ENCODE results near the gene CCDC88A. TPM values are rescaled to one million over a fixed set of nuclear protein-coding genes. Genes with fewer than 3 reads are reported as not detected.

CCDC88A gene
- total RNA-seq, 2 experiments from 2014 or later = 11.0 to 12.9 TPM

GRCh38 chr2:55365303-55365702 is 54.4 kb downstream of the CCDC88A start:
- Mint-ChIP-seq H3K4me3 (no peak overlapping the region), H3K27me3 (no peaks in the 10 kb centered on the region), H3K36me3 (ENCODE audit: low read depth) (no peaks in the 10 kb centered on the region), H3K27ac (no peak overlapping the region), H3K4me1 (ENCODE audit: low read depth) (no peaks in the 10 kb centered on the region), H3K9me3 (no peaks in the 10 kb centered on the region)
- intact Hi-C loops (cut with DNase I, micrococcal nuclease) = no loop called here
- no peaks in the 10 kb centered on the region for H3K27me3 ChIP-seq (ENCODE audit: control insufficient read depth in 1 of 2, insufficient read depth in 2 of 2, low read length in 2 of 2)
- no peak overlapping the region for H3K4me3 ChIP-seq (ENCODE audit: low read length)
- DNase-seq (no peak), ATAC-seq (ENCODE audit: poor library complexity) (no peak)
- POLR2A ChIA-PET = no interaction called here
- CTCF ChIA-PET = interaction anchor here (1.2 kb wide), 1 partner anchor 8 kb away, joined by 3 read pairs; no protein-coding TSS in a partner anchor
- TF ChIP-seq, protein P1, sequence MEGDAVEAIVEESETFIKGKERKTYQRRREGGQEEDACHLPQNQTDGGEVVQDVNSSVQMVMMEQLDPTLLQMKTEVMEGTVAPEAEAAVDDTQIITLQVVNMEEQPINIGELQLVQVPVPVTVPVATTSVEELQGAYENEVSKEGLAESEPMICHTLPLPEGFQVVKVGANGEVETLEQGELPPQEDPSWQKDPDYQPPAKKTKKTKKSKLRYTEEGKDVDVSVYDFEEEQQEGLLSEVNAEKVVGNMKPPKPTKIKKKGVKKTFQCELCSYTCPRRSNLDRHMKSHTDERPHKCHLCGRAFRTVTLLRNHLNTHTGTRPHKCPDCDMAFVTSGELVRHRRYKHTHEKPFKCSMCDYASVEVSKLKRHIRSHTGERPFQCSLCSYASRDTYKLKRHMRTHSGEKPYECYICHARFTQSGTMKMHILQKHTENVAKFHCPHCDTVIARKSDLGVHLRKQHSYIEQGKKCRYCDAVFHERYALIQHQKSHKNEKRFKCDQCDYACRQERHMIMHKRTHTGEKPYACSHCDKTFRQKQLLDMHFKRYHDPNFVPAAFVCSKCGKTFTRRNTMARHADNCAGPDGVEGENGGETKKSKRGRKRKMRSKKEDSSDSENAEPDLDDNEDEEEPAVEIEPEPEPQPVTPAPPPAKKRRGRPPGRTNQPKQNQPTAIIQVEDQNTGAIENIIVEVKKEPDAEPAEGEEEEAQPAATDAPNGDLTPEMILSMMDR (IDR thresholded peaks at IDR 0.05) = no peak
- no peaks in the 10 kb centered on the region for H3K36me3 ChIP-seq (ENCODE audit: insufficient read depth, low read length)
- no peaks in the 10 kb centered on the region for H3K4me1 ChIP-seq (ENCODE audit: insufficient read depth, low read length)
- H3K9me3 ChIP-seq (ENCODE audit: control insufficient read depth in 1 of 2, insufficient read depth in 1 of 2, low read length in 2 of 2) = no peaks in the 10 kb centered on the region
- no peak overlapping the region for H3K27ac ChIP-seq (ENCODE audit: low read depth in 1 of 2, low read length in 2 of 2)

GRCh38 chr2:55364189-55365055 is 55.2 kb downstream of the CCDC88A start:
- POLR2A ChIA-PET = no interaction called here
- Mint-ChIP-seq H3K36me3 (ENCODE audit: low read depth) (no peaks in the 10 kb centered on the region), H3K27ac (no peak overlapping the region), H3K4me1 (ENCODE audit: low read depth) (no peaks in the 10 kb centered on the region), H3K27me3 (no peaks in the 10 kb centered on the region), H3K4me3 (no peak overlapping the region), H3K9me3 (no peaks in the 10 kb centered on the region)
- no peaks in the 10 kb centered on the region for H3K4me1 ChIP-seq (ENCODE audit: insufficient read depth, low read length)
- no peak for ATAC-seq (ENCODE audit: poor library complexity)
- peak in 1 of 14 experiments; percentile 2 for DNase-seq
- TF ChIP-seq, protein P1 (IDR thresholded peaks at IDR 0.05) = no peak
- no peaks in the 10 kb centered on the region for H3K27me3 ChIP-seq (ENCODE audit: control insufficient read depth in 1 of 2, insufficient read depth in 2 of 2, low read length in 2 of 2)
- H3K9me3 ChIP-seq (ENCODE audit: control insufficient read depth in 1 of 2, insufficient read depth in 1 of 2, low read length in 2 of 2) = no peaks in the 10 kb centered on the region
- H3K36me3 ChIP-seq (ENCODE audit: insufficient read depth, low read length) = no peaks in the 10 kb centered on the region
- H3K27ac ChIP-seq (ENCODE audit: low read depth in 1 of 2, low read length in 2 of 2) = no peak overlapping the region
- CTCF ChIA-PET = no interaction called here
- intact Hi-C loops (cut with DNase I, micrococcal nuclease) = no loop called here
- H3K4me3 ChIP-seq (ENCODE audit: low read length) = no peak overlapping the region

DNA sequence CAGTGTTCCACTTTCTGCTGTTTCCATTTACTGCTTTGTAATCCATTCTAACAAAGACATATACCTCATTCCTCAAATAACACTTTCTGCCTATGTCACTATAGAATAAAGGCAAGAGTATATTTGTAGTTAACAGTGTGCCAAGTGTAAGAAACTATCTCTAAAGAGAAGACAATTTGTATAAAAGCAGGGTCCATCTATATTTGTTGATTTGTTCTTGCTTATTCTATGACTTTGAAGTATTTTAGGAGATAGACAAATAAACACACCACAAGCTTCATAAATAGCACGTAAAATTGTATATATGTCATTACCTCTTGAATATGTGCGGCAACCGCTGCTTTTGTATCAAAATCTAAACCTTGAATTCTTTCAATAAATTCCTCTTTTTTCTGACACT is 56.0 kb downstream of the CCDC88A start:
- H3K4me1 ChIP-seq (ENCODE audit: insufficient read depth, low read length) = no peaks in the 10 kb centered on the region
- H3K27me3 Mint-ChIP-seq = no peaks in the 10 kb centered on the region
- ATAC-seq (ENCODE audit: poor library complexity) (no peak), DNase-seq (no peak)
- intact Hi-C loops (cut with DNase I, micrococcal nuclease) = no loop called here
- ChIA-PET CTCF (no interaction called here), POLR2A (no interaction called here)
- no peaks in the 10 kb centered on the region for H3K27me3 ChIP-seq (ENCODE audit: control insufficient read depth in 1 of 2, insufficient read depth in 2 of 2, low read length in 2 of 2)
- no peaks in the 10 kb centered on the region for H3K4me1 Mint-ChIP-seq (ENCODE audit: low read depth)
- H3K9me3 ChIP-seq (ENCODE audit: control insufficient read depth in 1 of 2, insufficient read depth in 1 of 2, low read length in 2 of 2) = no peaks in the 10 kb centered on the region
- H3K27ac Mint-ChIP-seq = no peak overlapping the region
- H3K4me3 Mint-ChIP-seq = no peak overlapping the region
- H3K36me3 ChIP-seq (ENCODE audit: insufficient read depth, low read length) = no peaks in the 10 kb centered on the region
- H3K9me3 Mint-ChIP-seq = no peaks in the 10 kb centered on the region
- TF ChIP-seq, protein P1 (IDR thresholded peaks at IDR 0.05) = no peak
- H3K36me3 Mint-ChIP-seq (ENCODE audit: low read depth) = no peaks in the 10 kb centered on the region
- H3K4me3 ChIP-seq (ENCODE audit: low read length) = no peak overlapping the region
- no peak overlapping the region for H3K27ac ChIP-seq (ENCODE audit: low read depth in 1 of 2, low read length in 2 of 2)
